Endothelial cell of umbilical vein (primary cell): ENCODE results near the gene WDR7. TPM values are rescaled to one million over a fixed set of nuclear protein-coding genes. Genes with fewer than 3 reads are reported as not detected.

ENCODE experiments used
- BruUV-seq: library from RNA; stranded (reverse); fragments of 400-500 nt; replicated peaks from 2 replicates; lab custom pipeline; 2021; lab: Mats Ljungman, UMichigan
- CTCF ChIA-PET: fragments of 300-600, 350-600 bp; sonication (Branson Sonifier 250); formaldehyde crosslinking; loops from one replicate; lab custom pipeline; 2021; ENCODE audit warnings: antibody characterized with exemption, inconsistent platforms; lab: Charles Lee
- POLR2A ChIA-PET: fragments of 300-600, 350-600 bp; sonication (Branson Sonifier 250); formaldehyde crosslinking; loops from one replicate; lab custom pipeline; 2021; ENCODE audit warnings: antibody characterized with exemption, inconsistent platforms; lab: Charles Lee
- DNase-seq: peaks from one replicate; pipeline ENCODE4 v3.0.0-alpha.2; 2011; ENCODE audit warnings: low read depth, low spot score
- FAIRE-seq: peaks from 2 replicates; lab custom pipeline; 2011; peaks lifted over from hg19 to GRCh38; lab: Jason Lieb, UNC
- H2AFZ ChIP-seq: 2 replicates; pipeline ENCODE4 v1.6.0; 2012; ENCODE audit warnings: low read depth, low read length, control low read depth, inconsistent platforms
- H3K27ac ChIP-seq: 2 replicates; pipeline ENCODE4 v1.5.1; 2011; ENCODE audit warnings: low read depth, mild to moderate bottlenecking, control low read depth, low read length, moderate library complexity; ENCODE audit not compliant: insufficient read depth
- H3K27me3 ChIP-seq, 2 experiments: 2 replicates each; pipeline versions ENCODE4 v1.6.0 to v1.6.1; 2011; ENCODE audit warnings: low read length in 2 of 2, mixed read lengths in 1 of 2; ENCODE audit not compliant: control insufficient read depth in 2 of 2, insufficient read depth in 2 of 2
- H3K36me3 ChIP-seq, 2 experiments: 2 replicates in 1 of 2; 3 replicates in 1 of 2; pipeline ENCODE4 v1.5.1; 2011; ENCODE audit warnings: low read length in 2 of 2, mild to moderate bottlenecking in 1 of 2, moderate library complexity in 1 of 2; ENCODE audit not compliant: control insufficient read depth in 2 of 2, insufficient read depth in 2 of 2; ENCODE audit errors: extremely low read depth in 1 of 2
- H3K4me1 ChIP-seq: 3 replicates; pipeline ENCODE4 v1.5.1; 2011; ENCODE audit warnings: mild to moderate bottlenecking, low read length; ENCODE audit not compliant: control insufficient read depth, insufficient read depth; ENCODE audit errors: extremely low read depth
- H3K4me2 ChIP-seq: 2 replicates; pipeline ENCODE4 v1.6.1; 2011; ENCODE audit warnings: low read length, control low read depth, mixed read lengths; ENCODE audit not compliant: insufficient read depth
- H3K4me3 ChIP-seq, 3 experiments: fragments of 200-600 bp in 1 of 3; sonication (generic), shearing (Covaris generic) in 1 of 3; replicated peaks in 1 of 3; 2 replicates each; pipeline ENCODE4 v1.5.1; 2011 to 2016; ENCODE audit warnings: control low read depth in 3 of 3, low read length in 3 of 3, mild to moderate bottlenecking in 2 of 3, inconsistent platforms in 1 of 3, low read depth in 1 of 3, moderate library complexity in 1 of 3; ENCODE audit not compliant: insufficient read depth in 1 of 3
- H3K79me2 ChIP-seq: 2 replicates; pipeline ENCODE4 v1.6.0; 2012; ENCODE audit warnings: low read length, inconsistent platforms; ENCODE audit not compliant: control insufficient read depth, insufficient read depth
- H3K9ac ChIP-seq: replicated peaks from 2 replicates; pipeline ENCODE3; 2011; ENCODE audit warnings: low read length, control low read depth; ENCODE audit not compliant: insufficient read depth; ENCODE audit errors: extremely low read depth
- H3K9me1 ChIP-seq: replicated peaks from 3 replicates; pipeline ENCODE4 v1.6.0; 2011; ENCODE audit warnings: mild to moderate bottlenecking, low read length; ENCODE audit not compliant: control insufficient read depth, insufficient read depth; ENCODE audit errors: extremely low read depth
- H3K9me3 ChIP-seq: replicated peaks from 2 replicates; pipeline ENCODE4 v1.5.1; 2012; ENCODE audit warnings: low read length, inconsistent platforms; ENCODE audit not compliant: control insufficient read depth, insufficient read depth
- H4K20me1 ChIP-seq: replicated peaks from 2 replicates; pipeline ENCODE3; 2011; ENCODE audit warnings: mild to moderate bottlenecking, low read length; ENCODE audit not compliant: control insufficient read depth, insufficient read depth; ENCODE audit errors: extremely low read depth
- EZH2 ChIP-seq: IDR thresholded peaks from 2 replicates; pipeline ENCODE4 v1.6.1; 2012; ENCODE audit warnings: borderline replicate concordance, low read depth, mild to moderate bottlenecking, moderate library complexity, low read length, inconsistent platforms; ENCODE audit not compliant: severe bottlenecking
- FOS ChIP-seq: IDR thresholded peaks from 2 replicates; pipeline ENCODE4 v1.6.1; 2011; ENCODE audit warnings: mild to moderate bottlenecking, low read length, moderate library complexity, borderline replicate concordance; ENCODE audit not compliant: insufficient read depth
- GATA2 ChIP-seq: IDR thresholded peaks from 2 replicates; pipeline ENCODE4 v1.7.0; 2011; ENCODE audit warnings: low read depth, mild to moderate bottlenecking, moderate library complexity, mixed read lengths, low read length; ENCODE audit not compliant: insufficient read length, insufficient read depth
- MYC ChIP-seq: IDR thresholded peaks from one replicate; pipeline ENCODE4 v1.6.1; 2011; ENCODE audit warnings: mild to moderate bottlenecking, low read depth, low read length
- POLR2A ChIP-seq: IDR thresholded peaks from 2 replicates; pipeline ENCODE4 v1.6.1; 2012; ENCODE audit warnings: low read depth, mild to moderate bottlenecking, control low read depth, low read length
- POLR2AphosphoS5 ChIP-seq: IDR thresholded peaks from 2 replicates; pipeline ENCODE4 v1.6.1; 2012; ENCODE audit warnings: low read depth, mild to moderate bottlenecking, control low read depth, low read length, moderate library complexity; ENCODE audit not compliant: insufficient read depth
- dilution Hi-C: fragments of 300-500 bp; cut with MboI; formaldehyde crosslinking; loops from one replicate; pipeline ENCODE4 v1.15.0; 2019; ENCODE audit warnings: low sequenced_read_pairs; ENCODE audit not compliant: extremely low pct_ligation_motif_present
- intact Hi-C: fragments of 100-400 bp; cut with micrococcal nuclease; formaldehyde crosslinking; loops from one replicate; pipeline ENCODE4 v1.10.0; 2022
- polyA plus RNA-seq, 4 experiments: library from polyadenylated mRNA; depleted of rRNA in 3 of 4; stranded (reverse) in 3 of 4; unstranded in 1 of 4; fragments of >200 nt; gene quantifications; 2 replicates each; pipeline versions ENCODE4 v1.2.1 to v1.2.3, GENCODE V29; 2011 to 2012; ENCODE audit warnings: missing spikeins in 1 of 4
- total RNA-seq: library from RNA; stranded (reverse); gene quantifications from 2 replicates; pipeline ENCODE4 v1.2.3, GENCODE V29; 2021
- TF ChIP-seq, protein P1 (sequence below): IDR thresholded peaks from 2 replicates; pipeline ENCODE4 v1.6.1; 2011; ENCODE audit not compliant: insufficient read depth, insufficient read length
- TF ChIP-seq, protein P2 (sequence below), 2 donors: IDR thresholded peaks; 1 replicate in 1 of 2; 2 replicates in 1 of 2; pipeline ENCODE4 v1.5.1; 2011; ENCODE audit warnings: low read length in 2 of 2, mild to moderate bottlenecking in 2 of 2, moderate library complexity in 2 of 2, control low read depth in 1 of 2, inconsistent platforms in 1 of 2, low read depth in 1 of 2; ENCODE audit not compliant: insufficient read depth in 1 of 2; ENCODE audit errors: extremely low read depth in 1 of 2

The WDR7 gene
- total and polyA plus RNA-seq, 2 donors (not counting 3 experiments of a cell fraction or from before 2014, with no cell fraction given), result 5.9 to 19.0 TPM

DNA sequence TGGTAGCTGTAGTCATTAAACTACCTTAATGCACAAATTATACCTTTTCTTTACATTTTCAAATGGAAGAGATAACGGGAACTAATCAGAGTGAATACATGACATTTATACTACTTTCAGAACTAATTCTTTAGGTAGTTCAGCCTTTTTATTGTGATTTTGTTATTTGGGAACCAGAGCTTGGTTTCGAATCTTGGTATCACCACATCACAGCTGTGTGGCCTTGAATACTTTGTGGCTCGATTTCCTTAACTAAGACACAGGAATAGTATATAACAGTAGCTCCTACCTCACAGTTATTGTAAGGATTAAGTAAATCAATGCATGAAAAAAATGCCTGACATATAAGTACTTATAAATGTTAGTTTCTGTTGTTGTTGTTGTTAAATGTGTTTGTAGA lies 240.0 kb downstream of the WDR7 start:
- no peaks in the 10 kb centered on the region for H3K36me3 ChIP-seq
- no peak overlapping the region for H2AFZ ChIP-seq
- FAIRE-seq (no peak), DNase-seq (peak; percentile 16)
- peak overlapping the region; percentile 70 for H3K4me2 ChIP-seq
- no peaks in the 10 kb centered on the region for H4K20me1 ChIP-seq
- ChIA-PET POLR2A (no interaction called here), CTCF (interaction anchor here (0.7 to 3.0 kb wide), 9 partner anchors 9 to 24 kb away, joined by 3 to 20 read pairs (median 4); no protein-coding TSS in a partner anchor)
- H3K9ac ChIP-seq, result no peak overlapping the region
- no peaks in the 10 kb centered on the region for H3K9me1 ChIP-seq
- H3K4me3 ChIP-seq, result no peak overlapping the region
- no peaks in the 10 kb centered on the region for H3K27me3 ChIP-seq
- H3K79me2 ChIP-seq, result no peaks in the 10 kb centered on the region
- intact Hi-C loops (no loop called here), dilution Hi-C loops (no loop called here)
- peaks cover 23% of the 10 kb centered on the region for H3K4me1 ChIP-seq
- no peaks in the 10 kb centered on the region for H3K9me3 ChIP-seq
- no peak for TF ChIP-seq FOS
- no peak for TF ChIP-seq POLR2AphosphoS5
- TF ChIP-seq, protein P1, sequence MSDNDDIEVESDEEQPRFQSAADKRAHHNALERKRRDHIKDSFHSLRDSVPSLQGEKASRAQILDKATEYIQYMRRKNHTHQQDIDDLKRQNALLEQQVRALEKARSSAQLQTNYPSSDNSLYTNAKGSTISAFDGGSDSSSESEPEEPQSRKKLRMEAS, result no peak
- TF ChIP-seq GATA2, result no peak
- no peak for TF ChIP-seq MYC
- TF ChIP-seq EZH2, result no peak
- no peak for TF ChIP-seq POLR2A
- TF ChIP-seq, protein P2, sequence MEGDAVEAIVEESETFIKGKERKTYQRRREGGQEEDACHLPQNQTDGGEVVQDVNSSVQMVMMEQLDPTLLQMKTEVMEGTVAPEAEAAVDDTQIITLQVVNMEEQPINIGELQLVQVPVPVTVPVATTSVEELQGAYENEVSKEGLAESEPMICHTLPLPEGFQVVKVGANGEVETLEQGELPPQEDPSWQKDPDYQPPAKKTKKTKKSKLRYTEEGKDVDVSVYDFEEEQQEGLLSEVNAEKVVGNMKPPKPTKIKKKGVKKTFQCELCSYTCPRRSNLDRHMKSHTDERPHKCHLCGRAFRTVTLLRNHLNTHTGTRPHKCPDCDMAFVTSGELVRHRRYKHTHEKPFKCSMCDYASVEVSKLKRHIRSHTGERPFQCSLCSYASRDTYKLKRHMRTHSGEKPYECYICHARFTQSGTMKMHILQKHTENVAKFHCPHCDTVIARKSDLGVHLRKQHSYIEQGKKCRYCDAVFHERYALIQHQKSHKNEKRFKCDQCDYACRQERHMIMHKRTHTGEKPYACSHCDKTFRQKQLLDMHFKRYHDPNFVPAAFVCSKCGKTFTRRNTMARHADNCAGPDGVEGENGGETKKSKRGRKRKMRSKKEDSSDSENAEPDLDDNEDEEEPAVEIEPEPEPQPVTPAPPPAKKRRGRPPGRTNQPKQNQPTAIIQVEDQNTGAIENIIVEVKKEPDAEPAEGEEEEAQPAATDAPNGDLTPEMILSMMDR (IDR thresholded peaks at IDR 0.05; ENCODE audit: extremely low read depth in 1 of 2, insufficient read depth in 1 of 2, low read depth in 1 of 2, low read length in 2 of 2), result no peak
- H3K27ac ChIP-seq, result peak overlapping the region; percentile 85
- BruUV-seq, result TSS peak; percentile 97
